ENCODE data around the gene TMEM150C.
A peak's percentile ranks its signal among the peaks of the same experiment; 100 is the strongest.

TMEM150C gene

GRCh38 chr4:82495666-82496065 is 66.1 kb downstream of the TMEM150C start:
- TF ChIP-seq CTCF (IDR thresholded peaks at IDR 0.05; ENCODE audit: insufficient read depth, low read length), result no peak
- TF ChIP-seq GABPA (IDR thresholded peaks at IDR 0.05; ENCODE audit: low read depth), result no peak
- no peak for TF ChIP-seq SPI1 (IDR thresholded peaks at IDR 0.05; ENCODE audit: borderline replicate concordance, low read depth)
- TF ChIP-seq REST (IDR thresholded peaks at IDR 0.05; ENCODE audit: insufficient replicate concordance, low read depth), result no peak
- no peak for TF ChIP-seq POLR2AphosphoS5 (IDR thresholded peaks at IDR 0.05; ENCODE audit: low read depth)
- H3K27ac ChIP-seq (replicated peaks), result no peak overlapping the region
- H3K4me3 ChIP-seq (replicated peaks; ENCODE audit: insufficient read depth, low read length), result no peak overlapping the region
- DNase-seq (ENCODE audit: low read depth in 1 of 2, low spot score in 1 of 2), result no peak
- H3K27me3 ChIP-seq (ENCODE audit: insufficient read depth, poor library complexity, severe bottlenecking), result no peaks in the 10 kb centered on the region

GRCh38 chr4:82493721-82494425 is 67.9 kb downstream of the TMEM150C start:
- no peak overlapping the region for H3K27ac ChIP-seq (replicated peaks)
- H3K27me3 ChIP-seq (ENCODE audit: insufficient read depth, poor library complexity, severe bottlenecking), result no peaks in the 10 kb centered on the region
- no peak overlapping the region for H3K4me3 ChIP-seq (replicated peaks; ENCODE audit: insufficient read depth, low read length)
- DNase-seq (ENCODE audit: low read depth in 1 of 2, low spot score in 1 of 2), result peak in 1 of 2 experiments; percentile 9
- TF ChIP-seq POLR2AphosphoS5 (IDR thresholded peaks at IDR 0.05; ENCODE audit: low read depth) (no peak), GABPA (IDR thresholded peaks at IDR 0.05; ENCODE audit: low read depth) (no peak), SPI1 (IDR thresholded peaks at IDR 0.05; ENCODE audit: borderline replicate concordance, low read depth) (no peak), REST (IDR thresholded peaks at IDR 0.05; ENCODE audit: insufficient replicate concordance, low read depth) (no peak), CTCF (IDR thresholded peaks at IDR 0.05; ENCODE audit: insufficient read depth, low read length) (no peak)

GRCh38 chr4:82491251-82491960 is 70.4 kb downstream of the TMEM150C start:
- H3K4me3 ChIP-seq (replicated peaks; ENCODE audit: insufficient read depth, low read length), result no peak overlapping the region
- DNase-seq (ENCODE audit: low read depth in 1 of 2, low spot score in 1 of 2), result no peak
- no peak overlapping the region for H3K27ac ChIP-seq (replicated peaks)
- TF ChIP-seq CTCF (IDR thresholded peaks at IDR 0.05; ENCODE audit: insufficient read depth, low read length) (no peak), REST (IDR thresholded peaks at IDR 0.05; ENCODE audit: insufficient replicate concordance, low read depth) (no peak), POLR2AphosphoS5 (IDR thresholded peaks at IDR 0.05; ENCODE audit: low read depth) (no peak), GABPA (IDR thresholded peaks at IDR 0.05; ENCODE audit: low read depth) (no peak), SPI1 (IDR thresholded peaks at IDR 0.05; ENCODE audit: borderline replicate concordance, low read depth) (no peak)
- no peaks in the 10 kb centered on the region for H3K27me3 ChIP-seq (ENCODE audit: insufficient read depth, poor library complexity, severe bottlenecking)
